Stimulated activated CD8-positive, alpha-beta memory T cell treated with anti-CD3 and anti-CD28 coated beads, Interleukin-2, amount 100 ng/mL, for 48 hours (primary cell): ENCODE measurements around the gene PTPRC.

ENCODE experiments used
- DNase-seq, 2 donors: peaks; one replicate each; pipeline ENCODE4 v3.0.0-alpha.2; 2020; ENCODE audit warnings: low read depth in 2 of 2

The PTPRC gene

GRCh38 chr1:198761859-198762616, 123.2 kb downstream of the PTPRC start:
- DNase-seq, result no peak

GRCh38 chr1:198763298-198763714, 124.5 kb downstream of the PTPRC start:
- DNase-seq, result no peak

- no peak for DNase-seq
Measured at GRCh38 chr1:198764748-198765147, 125.9 kb downstream of the PTPRC start.

GRCh38 chr1:198765416-198765815, 126.6 kb downstream of the PTPRC start:
- no peak for DNase-seq

- DNase-seq, result no peak
Measured at GRCh38 chr1:198771563-198772153, 132.8 kb downstream of the PTPRC start.

- no peak for DNase-seq
Measured at GRCh38 chr1:198772626-198773025, 133.8 kb downstream of the PTPRC start.

- no peak for DNase-seq
Measured at GRCh38 chr1:198773030-198773429, 134.2 kb downstream of the PTPRC start.

- no peak for DNase-seq
Measured at GRCh38 chr1:198773523-198773922, 134.7 kb downstream of the PTPRC start.

- DNase-seq, result no peak
Measured at GRCh38 chr1:198774421-198774820, 135.6 kb downstream of the PTPRC start.

GRCh38 chr1:198775606-198776005, 136.8 kb downstream of the PTPRC start:
- no peak for DNase-seq

- no peak for DNase-seq
Measured at GRCh38 chr1:198776602-198777029, 137.8 kb downstream of the PTPRC start.

GRCh38 chr1:198778049-198778448, 139.2 kb downstream of the PTPRC start:
- DNase-seq, result no peak

GRCh38 chr1:198780376-198780775, 141.5 kb downstream of the PTPRC start:
- no peak for DNase-seq

- no peak for DNase-seq
Measured at GRCh38 chr1:198788561-198789064, 149.8 kb downstream of the PTPRC start.

GRCh38 chr1:198793714-198794113, 154.9 kb downstream of the PTPRC start:
- DNase-seq, result no peak

- no peak for DNase-seq
Measured at GRCh38 chr1:198794498-198794897, 155.7 kb downstream of the PTPRC start.

- no peak for DNase-seq
Measured at GRCh38 chr1:198797656-198798055, 158.8 kb downstream of the PTPRC start.

- DNase-seq, result no peak
Measured at GRCh38 chr1:198798923-198799386, 160.1 kb downstream of the PTPRC start.

GRCh38 chr1:198805498-198806151, 166.8 kb downstream of the PTPRC start:
- DNase-seq, result no peak

- no peak for DNase-seq
Measured at GRCh38 chr1:198806861-198807260, 168.0 kb downstream of the PTPRC start.
